B cell (primary cell): Measurements from ENCODE around the gene VSIG10L. TPM values are rescaled to one million over a fixed set of nuclear protein-coding genes. Genes with fewer than 3 reads are reported as not detected.

Experiments used
- ATAC-seq: fragments of 200-7000 bp; cut with Tn5 transposase; one replicate; pipeline ENCODE4 v1.10.0; 2021; ENCODE audit warnings: low read depth, mild to moderate bottlenecking, moderate number of reproducible peaks, moderate library complexity
- CTCF ChIA-PET: fragments of 350-600 bp; sonication (Branson Sonifier 250); formaldehyde crosslinking; loops from one replicate; lab custom pipeline; 2021; ENCODE audit warnings: antibody characterized with exemption, inconsistent platforms; lab: Charles Lee
- POLR2A ChIA-PET: fragments of 350-600 bp; sonication (Branson Sonifier 250); formaldehyde crosslinking; loops from one replicate; lab custom pipeline; 2021; ENCODE audit warnings: antibody characterized with exemption; lab: Charles Lee
- DNase-seq: peaks from one replicate; pipeline ENCODE4 v3.0.0; 2013
- H2AFZ ChIP-seq: 2 replicates; pipeline ENCODE4 v1.6.1; 2012; ENCODE audit warnings: mild to moderate bottlenecking, low read depth, low read length; ENCODE audit not compliant: insufficient read depth, poor library complexity, severe bottlenecking
- H3K27ac ChIP-seq, 2 donors: 1 replicate in 1 of 2; 2 replicates in 1 of 2; pipeline ENCODE4 v1.5.1; 2012 to 2013; ENCODE audit warnings: low read length in 2 of 2, mild to moderate bottlenecking in 2 of 2, moderate library complexity in 1 of 2
- H3K27me3 ChIP-seq, 4 experiments: fragments of 200-600 bp in 1 of 4; sonication (generic) in 1 of 4; replicated peaks in 1 of 4; 1 replicate in 2 of 4; 2 replicates in 2 of 4; pipeline versions ENCODE4 v1.6.1 to v1.7.0; 2013 to 2016; ENCODE audit warnings: low read length in 3 of 4, mild to moderate bottlenecking in 2 of 4, mixed read lengths in 1 of 4, moderate library complexity in 1 of 4; ENCODE audit not compliant: insufficient read depth in 4 of 4, control insufficient read depth in 3 of 4; ENCODE audit errors: control extremely low read depth in 1 of 4
- H3K36me3 ChIP-seq, 2 experiments: replicated peaks in 1 of 2; 1 replicate in 1 of 2; 2 replicates in 1 of 2; pipeline versions ENCODE4 v1.6.1 to v1.7.1; 2013; ENCODE audit warnings: low read length in 1 of 2; ENCODE audit not compliant: insufficient read depth in 2 of 2, control insufficient read depth in 1 of 2; ENCODE audit errors: control extremely low read depth in 1 of 2, extremely low read depth in 1 of 2
- H3K4me1 ChIP-seq, 2 donors: fragments of 200-600 bp in 1 of 2; sonication (generic) in 1 of 2; 1 replicate in 1 of 2; 2 replicates in 1 of 2; pipeline versions ENCODE4 v1.5.1 to v1.6.1; 2013 to 2017; ENCODE audit warnings: low read length in 2 of 2; ENCODE audit not compliant: control insufficient read depth in 2 of 2, insufficient read depth in 2 of 2
- H3K4me2 ChIP-seq: replicated peaks from 2 replicates; pipeline ENCODE3; 2012; ENCODE audit warnings: mild to moderate bottlenecking, low read depth, low read length; ENCODE audit not compliant: poor library complexity, severe bottlenecking
- H3K4me3 ChIP-seq, 5 experiments: fragments of 200-600 bp in 1 of 5; sonication (generic) in 1 of 5; 1 replicate in 3 of 5; 2 replicates in 2 of 5; pipeline versions ENCODE4 v1.5.1 to v1.7.0; 2011 to 2016; ENCODE audit warnings: low read length in 4 of 5, mild to moderate bottlenecking in 4 of 5, low read depth in 2 of 5, control low read depth in 1 of 5, moderate library complexity in 1 of 5; ENCODE audit not compliant: insufficient read depth in 1 of 5; ENCODE audit errors: control extremely low read depth in 1 of 5, extremely low read depth in 1 of 5
- H3K79me2 ChIP-seq: fragments of 200-600 bp; sonication (generic); one replicate; pipeline ENCODE4 v1.6.0; 2016; ENCODE audit warnings: low read length; ENCODE audit not compliant: control insufficient read depth, insufficient read depth
- H3K9ac ChIP-seq: fragments of 200-600 bp; sonication (generic); 2 replicates; pipeline ENCODE4 v1.6.1; 2017; ENCODE audit warnings: mild to moderate bottlenecking, low read length, moderate library complexity
- H3K9me3 ChIP-seq, 3 donors: one replicate each; pipeline versions ENCODE4 v1.6.1 to v1.7.1; 2013; ENCODE audit warnings: low read length in 2 of 3; ENCODE audit not compliant: control insufficient read depth in 2 of 3, insufficient read depth in 1 of 3; ENCODE audit errors: control extremely low read depth in 1 of 3
- H4K20me1 ChIP-seq: 2 replicates; pipeline ENCODE4 v1.6.0; 2012; ENCODE audit warnings: mild to moderate bottlenecking, low read length; ENCODE audit not compliant: insufficient read depth, control insufficient read depth, poor library complexity, severe bottlenecking
- H3K27ac Mint-ChIP-seq: one replicate; pipeline ENCODE4 v1.8.0; 2021; ENCODE audit warnings: mixed read lengths
- H3K27me3 Mint-ChIP-seq: one replicate; pipeline ENCODE4 v1.8.0; 2021; ENCODE audit warnings: mixed read lengths
- H3K4me1 Mint-ChIP-seq: one replicate; pipeline ENCODE4 v1.8.0; 2021; ENCODE audit warnings: mixed read lengths
- H3K4me3 Mint-ChIP-seq: one replicate; pipeline ENCODE4 v1.8.0; 2021; ENCODE audit warnings: mixed read lengths
- H3K9me3 Mint-ChIP-seq: one replicate; pipeline ENCODE4 v1.8.0; 2022; ENCODE audit warnings: mixed read lengths; ENCODE audit not compliant: insufficient read depth
- CTCF ChIP-seq: fragments of 200-600 bp; IDR thresholded peaks from one replicate; pipeline ENCODE4 v1.8.0; 2022; ENCODE audit warnings: antibody characterized with exemption, mild to moderate bottlenecking
- EZH2 ChIP-seq: IDR thresholded peaks from 2 replicates; pipeline ENCODE4 v1.6.1; 2012; ENCODE audit warnings: borderline replicate concordance, low read depth, mild to moderate bottlenecking, moderate library complexity, low read length; ENCODE audit not compliant: insufficient read depth, poor library complexity, severe bottlenecking
- WGBS: methylation state at CpG from one replicate; pipeline ENCODE4 v1.1.5; 2013; ENCODE audit warnings: missing lambda C conversion rate; ENCODE audit not compliant: insufficient coverage; 5-methylcytosine and 5-hydroxymethylcytosine counted together
- intact Hi-C: fragments of 100-400 bp; cut with micrococcal nuclease; formaldehyde crosslinking; loops from one replicate; pipeline ENCODE4 v1.10.0; 2022
- polyA plus RNA-seq: library from polyadenylated mRNA; depleted of rRNA; stranded (reverse); fragments of >200 nt; gene quantifications from 2 replicates; pipeline ENCODE4 v1.2.3, GENCODE V29; 2012
- total RNA-seq, 2 donors: library from RNA; stranded (reverse); fragments of 120-200 nt in 1 of 2; gene quantifications; 1 replicate in 1 of 2; 2 replicates in 1 of 2; pipeline versions ENCODE4 v1.2.3 to v1.2.4, GENCODE V29; 2013 to 2022

The VSIG10L gene
- total and polyA plus RNA-seq, 2 donors (not counting 1 experiment from before 2014, with no cell fraction given) = 1.3 to 1.7 TPM

GRCh38 chr19:51339687-51340656 is 2.0 kb downstream of the VSIG10L start:
- peak overlapping the region; percentile 65 for H3K9ac ChIP-seq
- peak overlapping the region; percentile 97 for H3K4me3 Mint-ChIP-seq
- WGBS = 3% methylated on average over 102 of the region's 107 CpGs
- H3K4me2 ChIP-seq = peak overlapping the region; percentile 80
- CTCF ChIA-PET = interaction anchor here (0.6 to 7.0 kb wide), 20 partner anchors 17 to 438 kb away, joined by 3 to 70 read pairs (median 5); partner anchors contain the start of gene SIGLEC10
- intact Hi-C loops = loop anchor here (1.0 to 2.0 kb wide), 11 partner anchors 27 to 363 kb away; partner anchors contain the start of genes CTU1, SIGLEC10 and ZNF175
- TF ChIP-seq EZH2 = no peak
- peak; percentile 22 for TF ChIP-seq CTCF
- peaks cover 35 to 54% of the 10 kb centered on the region in 2 donors for H3K4me1 ChIP-seq
- H3K9me3 ChIP-seq = no peaks in the 10 kb centered on the region
- peak overlapping the region; percentile 86 for H3K27ac Mint-ChIP-seq
- H3K79me2 ChIP-seq = no peaks in the 10 kb centered on the region
- DNase-seq = peak; percentile 94
- peak; percentile 82 for ATAC-seq
- no peaks in the 10 kb centered on the region for H3K9me3 Mint-ChIP-seq
- H3K4me1 Mint-ChIP-seq = peaks cover 47% of the 10 kb centered on the region
- no peaks in the 10 kb centered on the region for H3K27me3 ChIP-seq
- no peaks in the 10 kb centered on the region for H4K20me1 ChIP-seq
- no peaks in the 10 kb centered on the region for H3K27me3 Mint-ChIP-seq
- H3K4me3 ChIP-seq = peak overlapping the region; percentile 11 to 77 (median 58)
- H3K27ac ChIP-seq = peak overlapping the region; percentile 50 to 64
- peak overlapping the region; percentile 77 for H2AFZ ChIP-seq
- H3K36me3 ChIP-seq = no peaks in the 10 kb centered on the region
- POLR2A ChIA-PET = interaction anchor here (0.7 to 2.0 kb wide), 4 partner anchors 26 to 78 kb away, joined by 7 to 11 read pairs (median 10); partner anchors contain the start of gene SIGLEC10
